Ascending aorta (tissue), 2 donors: ENCODE measurements around the gene PTK7. TPM values are rescaled to one million over a fixed set of nuclear protein-coding genes. Genes with fewer than 3 reads are reported as not detected.
"Not testable (repeated sequence)": the region's sequence is repeated elsewhere in the genome, so short reads cannot be mapped to it uniquely, and the experiment has no call there.

Experiments used
- DNase-seq, 2 donors: peaks; one replicate each; pipeline ENCODE4 v3.0.0-alpha.2; 2019; ENCODE audit warnings: low spot score in 2 of 2
- H3K27ac ChIP-seq, 2 donors: fragments of 200-600 bp; sonication (generic); one replicate each; pipeline ENCODE4 v1.5.1; 2016 to 2017; ENCODE audit warnings: mild to moderate bottlenecking in 1 of 2
- H3K27me3 ChIP-seq: fragments of 200-600 bp; sonication (generic); one replicate; pipeline ENCODE4 v1.5.1; 2017
- H3K36me3 ChIP-seq, 2 donors: fragments of 200-600 bp; sonication (generic); one replicate each; pipeline ENCODE4 v1.5.1; 2016
- H3K4me1 ChIP-seq, 2 donors: fragments of 200-600 bp; sonication (generic); one replicate each; pipeline ENCODE4 v1.5.1; 2016 to 2017; ENCODE audit warnings: mild to moderate bottlenecking in 1 of 2
- H3K4me3 ChIP-seq, 2 donors: fragments of 200-600 bp; sonication (generic); one replicate each; pipeline ENCODE4 v1.5.1; 2016 to 2017; ENCODE audit warnings: mild to moderate bottlenecking in 1 of 2
- H3K9me3 ChIP-seq, 2 donors: fragments of 200-600 bp; sonication (generic); one replicate each; pipeline ENCODE4 v1.5.1; 2016
- intact Hi-C: fragments of 100-400 bp; cut with DNase I; formaldehyde crosslinking; loops from one replicate; pipeline ENCODE4 v1.15.1; 2023
- total RNA-seq: library from RNA; depleted of rRNA; stranded (reverse); fragments of >200 nt; gene quantifications from one replicate; pipeline ENCODE4 v1.1.0, GENCODE V29; 2016
- TF ChIP-seq, protein P1 (sequence below), 3 experiments: fragments of 200-600 bp in 2 of 3; fragments of 450-650 bp in 1 of 3; sonication (generic) in 2 of 3; IDR thresholded peaks; one replicate each; pipeline ENCODE4 v1.5.1; 2016 to 2019; ENCODE audit warnings: antibody characterized with exemption in 3 of 3, mild to moderate bottlenecking in 1 of 3, moderate library complexity in 1 of 3

PTK7 gene
- total RNA-seq, 1 donor from 2014 or later: 34.9 TPM

DNA sequence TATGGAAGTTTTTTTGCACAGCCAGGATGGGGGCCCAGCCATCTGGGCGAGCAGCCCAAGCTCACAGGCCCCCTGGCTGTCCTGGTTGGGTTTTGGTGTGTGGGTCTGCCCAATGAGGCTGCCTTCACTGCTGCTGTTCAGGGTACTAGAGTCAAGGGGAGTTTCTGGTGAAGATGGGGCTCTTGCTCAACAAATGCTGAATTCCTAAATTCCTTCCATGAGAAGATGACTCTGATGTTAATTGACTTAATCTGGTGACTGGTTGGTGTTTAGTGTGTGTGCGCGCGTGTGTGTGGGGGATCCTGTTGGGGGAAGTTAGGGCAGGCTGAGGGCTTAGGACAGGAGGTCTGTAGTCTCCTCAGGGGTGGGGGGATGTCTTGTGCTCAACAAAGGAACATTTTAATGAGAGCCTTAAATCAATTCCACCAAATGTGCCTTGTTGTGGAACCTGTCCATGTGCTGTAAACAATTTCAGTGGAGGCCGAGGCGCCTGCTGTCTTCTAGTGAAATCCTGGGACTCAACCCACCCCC lies 1.9 kb downstream of the PTK7 start:
- Histone ChIP-seq H3K9me3 (no peaks in the 10 kb centered on the region), H3K27ac (no peak overlapping the region), H3K27me3 (peaks cover 4% of the 10 kb centered on the region), H3K36me3 (peaks cover 0 to 13% of the 10 kb centered on the region in 2 donors), H3K4me1 (peaks cover 0 to 5% of the 10 kb centered on the region in 2 donors), H3K4me3 (no peak overlapping the region)
- intact Hi-C loops: no loop called here
- TF ChIP-seq, protein P1, sequence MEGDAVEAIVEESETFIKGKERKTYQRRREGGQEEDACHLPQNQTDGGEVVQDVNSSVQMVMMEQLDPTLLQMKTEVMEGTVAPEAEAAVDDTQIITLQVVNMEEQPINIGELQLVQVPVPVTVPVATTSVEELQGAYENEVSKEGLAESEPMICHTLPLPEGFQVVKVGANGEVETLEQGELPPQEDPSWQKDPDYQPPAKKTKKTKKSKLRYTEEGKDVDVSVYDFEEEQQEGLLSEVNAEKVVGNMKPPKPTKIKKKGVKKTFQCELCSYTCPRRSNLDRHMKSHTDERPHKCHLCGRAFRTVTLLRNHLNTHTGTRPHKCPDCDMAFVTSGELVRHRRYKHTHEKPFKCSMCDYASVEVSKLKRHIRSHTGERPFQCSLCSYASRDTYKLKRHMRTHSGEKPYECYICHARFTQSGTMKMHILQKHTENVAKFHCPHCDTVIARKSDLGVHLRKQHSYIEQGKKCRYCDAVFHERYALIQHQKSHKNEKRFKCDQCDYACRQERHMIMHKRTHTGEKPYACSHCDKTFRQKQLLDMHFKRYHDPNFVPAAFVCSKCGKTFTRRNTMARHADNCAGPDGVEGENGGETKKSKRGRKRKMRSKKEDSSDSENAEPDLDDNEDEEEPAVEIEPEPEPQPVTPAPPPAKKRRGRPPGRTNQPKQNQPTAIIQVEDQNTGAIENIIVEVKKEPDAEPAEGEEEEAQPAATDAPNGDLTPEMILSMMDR (IDR thresholded peaks at IDR 0.05): no peak
- no peak for DNase-seq

DNA sequence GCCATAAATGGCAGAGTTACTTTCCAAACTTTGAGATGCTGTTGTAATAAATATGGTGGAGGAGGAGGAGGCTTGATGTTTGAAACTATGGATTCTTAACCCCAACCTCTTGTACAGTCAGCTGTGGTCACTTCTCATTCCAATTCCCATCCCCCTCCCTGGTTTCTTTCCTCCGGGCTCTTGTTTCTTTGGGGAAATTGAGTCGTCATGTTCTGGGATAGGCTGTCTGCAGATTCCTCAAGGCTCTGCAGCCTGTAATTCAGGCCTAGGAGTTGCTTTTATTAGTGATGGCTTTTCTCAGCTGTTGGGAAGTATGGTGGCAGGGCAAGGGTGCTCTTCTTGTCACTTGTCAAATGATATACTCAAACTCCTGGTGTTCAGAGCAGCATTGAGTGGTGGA lies 2.6 kb downstream of the PTK7 start:
- H3K9me3 ChIP-seq: no peaks in the 10 kb centered on the region
- peaks cover 4% of the 10 kb centered on the region for H3K27me3 ChIP-seq
- no peak overlapping the region for H3K27ac ChIP-seq
- H3K4me3 ChIP-seq: no peak overlapping the region
- H3K4me1 ChIP-seq: peaks cover 0 to 5% of the 10 kb centered on the region in 2 donors
- TF ChIP-seq, protein P1 (IDR thresholded peaks at IDR 0.05): no peak
- intact Hi-C loops: no loop called here
- no peak for DNase-seq
- peaks cover 0 to 8% of the 10 kb centered on the region in 2 donors for H3K36me3 ChIP-seq

DNA sequence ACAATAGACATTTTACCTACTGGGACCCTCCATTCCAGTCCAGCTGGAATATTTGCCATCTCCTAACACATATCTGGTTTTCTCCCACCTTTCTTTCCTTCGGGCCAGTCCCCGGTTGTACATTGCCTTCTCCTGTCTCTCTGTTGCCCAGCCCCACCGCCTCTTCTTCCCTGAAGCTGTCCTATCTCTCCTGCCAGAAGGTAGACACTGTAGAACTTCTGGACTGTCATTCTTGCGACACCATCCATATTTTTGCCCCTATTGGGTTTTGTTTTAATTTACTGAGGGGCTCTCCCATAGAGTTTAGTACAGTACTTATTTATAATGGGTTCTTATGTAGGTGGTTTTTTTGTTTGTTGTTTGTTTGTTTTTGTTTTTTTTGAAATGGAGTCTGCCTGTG lies 4.9 kb downstream of the PTK7 start:
- intact Hi-C loops: no loop called here
- Histone ChIP-seq H3K9me3 (no peaks in the 10 kb centered on the region), H3K27ac (no peak overlapping the region), H3K4me3 (no peak overlapping the region), H3K27me3 (peaks cover 4% of the 10 kb centered on the region), H3K36me3 (no peaks in the 10 kb centered on the region), H3K4me1 (peaks cover 0 to 5% of the 10 kb centered on the region in 2 donors)
- no peak for DNase-seq
- TF ChIP-seq, protein P1 (IDR thresholded peaks at IDR 0.05): no peak

DNA sequence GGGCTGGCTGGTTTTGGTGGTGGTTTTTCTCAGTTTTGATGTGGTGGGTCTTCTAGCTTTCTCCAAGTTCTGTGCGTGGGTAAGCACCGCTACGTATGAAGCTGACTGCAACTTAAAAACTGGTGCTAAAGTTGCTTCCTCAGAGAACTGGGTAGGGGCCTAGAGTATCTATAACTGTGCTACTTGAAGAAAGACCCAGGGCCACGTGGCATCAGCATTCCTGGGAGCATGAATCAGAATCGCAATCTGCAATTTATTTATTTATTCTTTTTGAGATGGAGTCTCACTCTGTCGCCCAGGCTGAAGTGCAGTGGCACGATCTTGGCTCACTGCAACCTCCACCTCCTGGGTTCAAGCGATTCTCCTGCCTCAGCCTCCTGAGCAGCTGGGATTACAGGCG lies 5.8 kb downstream of the PTK7 start:
- intact Hi-C loops, H3K27ac ChIP-seq, H3K27me3 ChIP-seq, H3K9me3 ChIP-seq, H3K4me3 ChIP-seq, DNase-seq, H3K4me1 ChIP-seq, H3K36me3 ChIP-seq: not testable (repeated sequence)

DNA sequence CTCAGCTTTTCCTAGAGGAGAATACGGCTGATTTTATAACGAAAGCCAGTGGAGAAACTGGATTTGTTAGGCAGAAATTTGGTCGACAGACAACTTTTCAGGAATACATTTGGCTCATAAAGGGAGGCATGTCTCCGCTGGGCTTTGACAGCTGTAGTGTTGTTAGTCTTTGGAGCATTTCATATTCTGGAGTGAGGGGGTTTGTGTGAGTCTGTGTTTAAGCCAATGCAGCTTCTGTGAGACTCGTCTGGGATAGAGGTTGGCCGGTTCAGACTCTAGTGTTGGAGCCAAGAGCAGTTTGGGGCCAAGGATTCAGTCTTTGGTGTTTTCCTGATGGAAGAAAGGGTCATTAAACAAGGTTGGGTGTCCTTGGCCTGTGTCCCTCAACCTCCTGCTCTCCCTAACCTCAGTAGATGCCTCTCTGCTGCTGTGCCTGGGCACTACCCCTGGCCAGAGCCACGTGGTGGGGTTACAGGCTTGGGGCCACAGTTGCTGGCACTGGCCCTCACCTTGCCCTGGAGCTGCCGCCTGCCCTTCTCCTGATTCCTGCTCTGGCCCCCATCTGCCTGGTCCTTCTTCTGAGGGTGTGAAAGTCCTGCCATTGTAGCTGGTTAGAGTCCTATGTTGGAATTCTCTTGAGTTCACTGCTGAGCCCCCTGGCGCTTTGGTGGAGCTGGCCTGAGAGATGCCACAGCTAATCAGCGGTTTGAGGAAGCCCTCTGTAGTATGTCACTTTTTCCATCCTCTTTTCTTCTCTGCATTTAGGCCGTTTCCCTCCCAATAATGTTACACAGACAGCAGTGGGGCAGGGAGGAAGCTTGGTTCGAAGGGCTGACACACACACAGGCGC lies 6.9 kb downstream of the PTK7 start:
- no peaks in the 10 kb centered on the region for H3K36me3 ChIP-seq
- H3K9me3 ChIP-seq: no peaks in the 10 kb centered on the region
- H3K27me3 ChIP-seq: no peaks in the 10 kb centered on the region
- no peaks in the 10 kb centered on the region for H3K4me1 ChIP-seq
- intact Hi-C loops: no loop called here
- DNase-seq: no peak
- no peak overlapping the region for H3K27ac ChIP-seq
- H3K4me3 ChIP-seq: no peak overlapping the region
- TF ChIP-seq, protein P1 (IDR thresholded peaks at IDR 0.05): no peak

DNA sequence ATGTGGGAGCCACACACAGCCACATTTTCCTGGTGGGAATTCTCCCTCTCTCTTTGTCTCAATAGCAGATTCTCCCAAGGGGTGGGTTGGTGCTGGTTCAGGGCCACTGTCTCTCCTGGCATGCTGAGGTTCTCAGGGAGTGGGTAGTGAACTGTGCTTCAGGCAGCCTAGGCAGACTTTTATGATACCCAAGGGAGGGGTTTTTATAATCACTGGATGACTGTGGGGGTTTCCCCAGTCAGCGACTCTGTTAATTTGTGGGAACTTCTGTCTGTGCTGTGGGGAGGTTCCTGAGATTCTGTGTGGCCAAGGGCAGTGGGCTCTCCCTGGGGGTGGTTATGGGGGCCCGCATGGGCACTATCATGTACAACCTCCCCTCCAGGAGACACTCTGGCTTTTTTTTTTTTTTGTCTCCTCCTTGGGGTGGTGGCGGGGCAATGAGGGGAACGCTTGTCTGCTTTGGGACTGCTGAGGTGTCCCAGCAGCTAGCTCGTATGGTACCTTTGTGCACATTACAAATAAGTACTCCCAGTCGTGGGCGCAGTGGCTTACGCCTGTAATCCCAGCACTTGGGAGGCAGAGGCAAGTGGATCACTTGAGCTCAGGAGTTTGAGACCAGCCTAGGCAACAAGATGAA lies 10.0 kb downstream of the PTK7 start:
- Histone ChIP-seq H3K9me3 (no peaks in the 10 kb centered on the region), H3K27me3 (no peaks in the 10 kb centered on the region), H3K27ac (no peak overlapping the region), H3K36me3 (no peaks in the 10 kb centered on the region), H3K4me3 (no peak overlapping the region), H3K4me1 (no peaks in the 10 kb centered on the region)
- DNase-seq: no peak
- intact Hi-C loops: no loop called here
- TF ChIP-seq, protein P1 (IDR thresholded peaks at IDR 0.05): no peak
